ENCODE results near the gene LMBRD2.
"Not testable (repeated sequence)": the region's sequence is repeated elsewhere in the genome, so short reads cannot be mapped to it uniquely, and the experiment has no call there.

LMBRD2 gene

DNA sequence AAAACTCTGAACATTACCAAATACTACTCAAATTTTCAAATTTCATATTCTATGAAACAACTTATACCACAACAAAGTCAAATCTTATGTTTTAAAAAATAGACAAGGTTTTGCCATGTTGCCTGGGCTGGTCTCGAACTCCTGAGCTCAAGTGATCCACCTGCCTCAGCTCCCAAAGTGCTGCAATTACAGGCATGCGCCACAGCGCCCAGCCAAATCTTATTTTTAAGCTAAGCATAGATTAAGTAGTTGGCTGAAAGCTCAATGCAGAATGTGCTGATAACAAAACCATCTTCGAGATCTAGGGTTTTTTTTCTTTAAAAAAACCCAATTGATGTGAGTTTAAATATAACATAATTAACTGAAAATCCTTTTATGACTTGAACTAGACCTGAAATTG is 6.4 kb downstream of the LMBRD2 start:
- H3K4me1 ChIP-seq (ENCODE audit: insufficient read depth, poor library complexity, severe bottlenecking) = peaks cover 21% of the 10 kb centered on the region
- no peak for TF ChIP-seq CTCF (IDR thresholded peaks at IDR 0.05; ENCODE audit: poor library complexity, severe bottlenecking)
- no peaks in the 10 kb centered on the region for H3K9me3 ChIP-seq (ENCODE audit: severe bottlenecking)
- H3K27me3 ChIP-seq (ENCODE audit: insufficient read depth, poor library complexity, severe bottlenecking) = no peaks in the 10 kb centered on the region
- H3K36me3 ChIP-seq (ENCODE audit: low read depth) = peaks cover 25% of the 10 kb centered on the region
- no peak overlapping the region for H3K27ac ChIP-seq (ENCODE audit: poor library complexity, severe bottlenecking)
- DNase-seq (ENCODE audit: low spot score) (no peak), ATAC-seq (ENCODE audit: low read depth) (no peak)
- no peak overlapping the region for H3K4me3 ChIP-seq (ENCODE audit: severe bottlenecking)

DNA sequence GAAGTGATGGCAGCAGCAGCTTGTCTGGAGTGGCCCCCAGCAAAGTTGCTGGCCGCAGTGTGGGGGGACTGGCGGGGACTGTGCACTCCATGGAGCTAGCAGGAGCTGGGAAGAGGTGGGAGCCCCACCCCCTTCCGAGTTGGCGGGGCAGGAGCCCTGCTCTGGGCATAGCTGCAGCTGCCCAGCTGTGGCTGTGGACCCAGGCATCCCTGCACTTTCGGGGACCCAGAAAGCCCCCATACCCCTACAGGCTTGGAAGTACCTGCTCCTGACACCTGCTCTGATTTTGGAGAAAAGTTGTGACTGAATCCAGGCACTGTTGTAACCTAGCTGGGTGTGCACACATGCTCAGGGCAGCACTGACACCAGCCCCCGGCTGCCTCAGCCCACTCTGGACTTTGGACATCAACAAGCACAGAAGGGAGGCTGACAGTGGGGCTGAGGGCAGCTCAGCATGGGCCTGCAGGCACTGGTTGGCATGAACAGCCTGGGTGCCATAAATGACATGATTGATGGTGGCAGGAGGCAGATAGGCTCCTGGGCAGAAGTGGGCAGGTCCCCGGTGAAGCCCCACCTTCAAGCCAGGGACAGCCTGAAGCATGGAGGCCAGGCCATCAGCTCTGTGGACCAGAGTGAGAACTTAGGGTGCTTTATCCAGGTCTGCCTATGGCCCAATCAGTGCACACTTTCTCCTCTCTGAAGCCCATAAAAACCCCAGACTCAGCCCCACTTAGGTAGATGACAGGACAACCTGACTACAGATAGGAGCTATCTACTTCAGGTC is 12.6 kb downstream of the LMBRD2 start:
- no peaks in the 10 kb centered on the region for H3K9me3 ChIP-seq (ENCODE audit: severe bottlenecking)
- DNase-seq (ENCODE audit: low spot score) = no peak
- no peaks in the 10 kb centered on the region for H3K4me1 ChIP-seq (ENCODE audit: insufficient read depth, poor library complexity, severe bottlenecking)
- H3K27me3 ChIP-seq (ENCODE audit: insufficient read depth, poor library complexity, severe bottlenecking) = no peaks in the 10 kb centered on the region
- TF ChIP-seq CTCF (IDR thresholded peaks at IDR 0.05; ENCODE audit: poor library complexity, severe bottlenecking) = no peak
- no peak overlapping the region for H3K27ac ChIP-seq (ENCODE audit: poor library complexity, severe bottlenecking)
- H3K36me3 ChIP-seq (ENCODE audit: low read depth) = peaks cover 25% of the 10 kb centered on the region
- no peak for ATAC-seq (ENCODE audit: low read depth)
- H3K4me3 ChIP-seq (ENCODE audit: severe bottlenecking) = no peak overlapping the region

DNA sequence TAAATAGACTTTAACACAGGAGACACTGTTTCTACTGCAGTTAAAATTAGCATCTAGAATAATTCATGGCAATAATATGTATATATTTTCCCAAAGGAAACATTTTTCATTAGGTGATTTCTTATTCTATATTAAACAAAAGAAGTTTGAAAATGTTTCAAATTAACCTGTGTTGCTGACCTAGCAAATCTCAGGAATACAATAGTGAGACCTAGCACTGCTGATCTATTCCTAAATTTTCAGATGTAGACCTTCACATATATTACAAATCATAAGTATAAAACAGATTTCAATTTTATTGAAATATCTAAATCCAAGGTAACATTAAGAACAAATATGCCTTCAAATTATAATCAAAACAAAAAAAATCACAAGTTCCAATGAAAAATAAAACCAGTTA is 15.1 kb downstream of the LMBRD2 start:
- TF ChIP-seq CTCF (IDR thresholded peaks at IDR 0.05; ENCODE audit: poor library complexity, severe bottlenecking) = no peak
- no peak overlapping the region for H3K4me3 ChIP-seq (ENCODE audit: severe bottlenecking)
- peaks cover 11% of the 10 kb centered on the region for H3K36me3 ChIP-seq (ENCODE audit: low read depth)
- no peaks in the 10 kb centered on the region for H3K27me3 ChIP-seq (ENCODE audit: insufficient read depth, poor library complexity, severe bottlenecking)
- H3K4me1 ChIP-seq (ENCODE audit: insufficient read depth, poor library complexity, severe bottlenecking) = no peaks in the 10 kb centered on the region
- DNase-seq (ENCODE audit: low spot score) (no peak), ATAC-seq (ENCODE audit: low read depth) (no peak)
- no peaks in the 10 kb centered on the region for H3K9me3 ChIP-seq (ENCODE audit: severe bottlenecking)
- no peak overlapping the region for H3K27ac ChIP-seq (ENCODE audit: poor library complexity, severe bottlenecking)

DNA sequence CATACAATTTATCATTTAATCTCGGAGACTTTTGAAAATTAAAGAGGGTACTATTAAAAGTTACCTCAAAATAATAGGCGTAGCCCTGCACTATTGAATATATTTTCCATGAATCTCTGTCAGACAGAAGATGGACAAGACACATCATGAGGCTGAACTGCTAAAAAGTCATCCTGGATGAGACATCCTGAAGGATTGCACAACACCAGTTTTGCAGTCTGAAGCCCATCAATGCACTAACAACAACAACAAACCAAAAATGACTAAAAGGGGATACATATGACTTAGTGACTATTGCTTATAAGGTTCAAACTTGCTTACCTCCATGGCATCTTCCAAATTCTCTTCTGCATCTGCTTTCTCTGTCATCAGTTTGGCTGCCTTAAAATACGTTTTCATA is 15.7 kb downstream of the LMBRD2 start:
- Histone ChIP-seq H3K27me3 (ENCODE audit: insufficient read depth, poor library complexity, severe bottlenecking) (no peaks in the 10 kb centered on the region), H3K4me1 (ENCODE audit: insufficient read depth, poor library complexity, severe bottlenecking) (no peaks in the 10 kb centered on the region), H3K27ac (ENCODE audit: poor library complexity, severe bottlenecking) (no peak overlapping the region), H3K36me3 (ENCODE audit: low read depth) (peaks cover 5% of the 10 kb centered on the region), H3K9me3 (ENCODE audit: severe bottlenecking) (no peaks in the 10 kb centered on the region), H3K4me3 (ENCODE audit: severe bottlenecking) (no peak overlapping the region)
- DNase-seq (ENCODE audit: low spot score) (no peak), ATAC-seq (ENCODE audit: low read depth) (no peak)
- no peak for TF ChIP-seq CTCF (IDR thresholded peaks at IDR 0.05; ENCODE audit: poor library complexity, severe bottlenecking)

DNA sequence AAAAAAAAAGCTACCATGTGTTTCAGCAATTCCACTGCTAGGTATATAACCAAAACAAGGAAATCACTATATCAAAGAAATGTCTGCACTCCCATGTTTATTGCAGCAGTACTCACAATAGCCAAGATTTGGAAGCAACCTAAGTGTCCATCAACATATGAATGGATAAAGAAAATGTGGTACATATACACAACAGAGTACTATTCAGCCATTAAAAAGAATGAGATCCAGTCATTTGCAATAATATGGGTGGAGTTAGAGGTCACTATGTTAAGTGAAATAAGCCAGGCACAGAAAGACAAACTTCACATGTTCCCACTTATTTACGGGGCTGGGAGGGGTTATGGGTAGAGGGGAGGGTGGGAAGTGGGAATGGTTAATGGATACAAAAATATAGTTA is 18.7 kb downstream of the LMBRD2 start:
- not testable (repeated sequence) for H3K4me1 ChIP-seq (ENCODE audit: insufficient read depth, poor library complexity, severe bottlenecking); H3K4me3 ChIP-seq (ENCODE audit: severe bottlenecking); H3K27me3 ChIP-seq (ENCODE audit: insufficient read depth, poor library complexity, severe bottlenecking); DNase-seq (ENCODE audit: low spot score); ATAC-seq (ENCODE audit: low read depth); H3K9me3 ChIP-seq (ENCODE audit: severe bottlenecking); H3K36me3 ChIP-seq (ENCODE audit: low read depth); H3K27ac ChIP-seq (ENCODE audit: poor library complexity, severe bottlenecking)

- H3K9me3 ChIP-seq (ENCODE audit: severe bottlenecking); DNase-seq (ENCODE audit: low spot score); H3K27ac ChIP-seq (ENCODE audit: poor library complexity, severe bottlenecking); H3K27me3 ChIP-seq (ENCODE audit: insufficient read depth, poor library complexity, severe bottlenecking); H3K4me3 ChIP-seq (ENCODE audit: severe bottlenecking); H3K36me3 ChIP-seq (ENCODE audit: low read depth); H3K4me1 ChIP-seq (ENCODE audit: insufficient read depth, poor library complexity, severe bottlenecking); ATAC-seq (ENCODE audit: low read depth): not testable (repeated sequence)
These were observed 22.0 kb downstream of the LMBRD2 start for GRCh38 chr5:36129666-36130065.
